CD4-positive, alpha-beta T cell treated with Interleukin-17A for 4 hours (primary cell): ENCODE measurements around the gene PRDM2.
A peak's percentile ranks its signal among the peaks of the same experiment; 100 is the strongest.
"Not testable (repeated sequence)": the region's sequence is repeated elsewhere in the genome, so short reads cannot be mapped to it uniquely, and the experiment has no call there.

Source experiments
- DNase-seq: peaks from one replicate; pipeline ENCODE4 v3.0.0-alpha.2; 2020; ENCODE audit warnings: mixed read lengths

PRDM2 gene

GRCh38 chr1:13700521-13701270 is 708 bp downstream of the PRDM2 start:
- peak; percentile 71 for DNase-seq

GRCh38 chr1:13701271-13701640 is 1.3 kb downstream of the PRDM2 start:
- no peak for DNase-seq

DNA sequence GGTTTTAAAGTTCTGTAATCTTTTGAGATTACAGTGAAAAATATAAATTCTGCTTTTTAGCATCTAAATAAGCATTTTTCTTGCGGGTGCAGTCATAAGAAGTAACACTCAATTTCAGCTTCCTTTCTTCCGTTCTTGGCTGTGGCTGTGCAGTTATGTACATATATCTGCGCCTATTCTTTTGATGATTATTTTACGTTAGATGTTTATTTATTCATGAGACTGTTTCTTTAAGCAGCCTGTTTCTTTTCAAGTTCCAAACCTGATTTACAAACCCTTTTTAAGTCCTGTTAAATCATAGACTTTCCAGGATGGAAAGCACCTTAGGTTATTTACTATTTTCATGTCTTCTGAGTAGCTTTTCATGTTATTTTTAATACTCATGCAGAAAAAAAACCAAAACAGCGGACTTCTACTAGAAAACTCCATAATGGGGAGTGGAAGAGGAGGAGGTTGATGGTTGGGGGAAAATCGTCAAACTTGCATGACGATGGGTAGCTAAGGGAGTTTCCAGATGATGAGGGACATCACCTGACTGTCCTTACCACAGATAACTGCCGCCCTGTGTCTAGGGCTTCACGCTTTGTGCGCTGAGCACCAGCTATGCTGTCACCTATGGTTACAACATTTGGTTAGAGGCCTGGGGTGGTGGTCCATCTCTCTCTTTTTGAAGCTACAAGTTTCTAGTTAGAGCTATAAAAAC is 2.6 kb downstream of the PRDM2 start:
- DNase-seq, result peak; percentile 48

DNA sequence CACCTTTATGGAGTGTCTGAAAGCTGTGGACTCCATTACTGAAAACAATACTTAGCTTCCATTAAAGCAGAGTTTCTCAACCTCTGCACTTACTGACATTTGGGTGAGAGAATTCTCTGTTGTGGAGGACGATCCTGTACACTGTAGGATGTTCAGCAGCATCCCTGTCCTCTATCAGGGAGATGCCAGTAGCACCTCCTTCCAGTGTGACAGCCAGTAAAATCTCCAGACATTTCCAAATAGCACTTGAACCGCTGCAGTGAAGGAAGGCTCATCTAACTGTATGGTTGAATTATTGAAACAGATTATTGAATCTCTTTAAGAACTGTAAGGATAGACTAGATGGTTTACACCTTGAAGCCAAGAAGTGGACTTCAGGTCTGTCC is 3.1 kb downstream of the PRDM2 start:
- no peak for DNase-seq

DNA sequence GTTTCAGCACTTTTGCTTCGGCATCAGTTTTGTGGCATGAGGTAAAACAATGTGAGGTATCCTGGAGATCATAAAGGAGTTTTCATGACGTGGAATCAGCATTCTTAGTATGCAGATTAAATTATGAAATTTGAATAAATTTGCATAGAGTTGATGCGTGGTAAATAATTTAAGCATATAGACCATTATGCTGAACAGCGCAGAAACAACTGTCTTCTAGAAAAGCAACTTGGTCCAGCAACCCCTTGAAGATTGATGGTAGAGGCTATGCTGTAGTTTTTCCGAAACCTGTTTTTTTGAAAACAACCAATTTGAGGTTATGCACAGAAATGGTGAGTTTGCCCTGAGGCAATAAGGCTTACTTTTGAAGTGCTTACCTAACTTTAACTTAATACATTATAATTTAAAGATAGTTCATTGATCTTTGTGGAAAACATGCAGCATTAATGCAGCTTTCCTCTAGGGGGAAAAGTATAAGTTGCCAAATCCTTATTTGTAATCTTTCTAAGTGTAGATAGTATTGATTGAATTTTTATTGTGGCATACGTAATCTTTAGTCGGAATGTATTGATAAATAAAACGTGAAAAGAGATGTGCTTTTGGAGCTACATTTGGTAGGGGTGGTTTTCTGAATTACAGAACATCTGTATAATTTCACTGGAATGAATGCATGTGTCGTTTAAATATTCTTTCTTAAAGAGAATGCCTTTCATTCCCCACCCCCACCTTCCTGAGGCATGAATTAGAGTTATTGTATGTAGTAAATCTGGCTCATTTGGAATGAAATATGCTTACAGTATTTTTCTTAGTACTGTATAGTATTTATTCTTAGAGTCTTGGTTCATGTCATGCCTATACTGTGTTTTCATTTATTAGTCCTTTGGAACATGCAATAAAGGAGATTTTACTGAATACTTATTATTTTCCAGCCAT is 3.8 kb downstream of the PRDM2 start:
- DNase-seq, result no peak

DNA sequence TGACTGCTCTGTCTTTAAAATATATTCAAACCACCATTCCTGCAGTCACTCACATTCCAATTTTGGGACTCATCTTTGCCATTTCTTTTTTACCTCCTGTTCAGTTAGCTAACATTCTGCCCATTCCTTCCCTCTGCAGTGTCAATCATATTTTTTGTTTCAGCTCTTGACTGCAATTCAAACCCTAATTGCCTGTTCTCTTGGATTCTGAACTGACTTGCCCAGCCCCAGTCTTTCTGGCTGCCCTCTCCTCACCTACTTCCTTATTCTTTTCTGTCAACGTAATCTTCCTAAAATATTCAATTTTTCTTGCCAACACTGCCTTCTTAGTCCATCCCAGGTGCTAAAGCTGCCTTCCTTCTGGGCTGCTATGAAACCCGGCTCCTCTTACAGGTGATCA is 6.1 kb downstream of the PRDM2 start:
- DNase-seq, result no peak

DNA sequence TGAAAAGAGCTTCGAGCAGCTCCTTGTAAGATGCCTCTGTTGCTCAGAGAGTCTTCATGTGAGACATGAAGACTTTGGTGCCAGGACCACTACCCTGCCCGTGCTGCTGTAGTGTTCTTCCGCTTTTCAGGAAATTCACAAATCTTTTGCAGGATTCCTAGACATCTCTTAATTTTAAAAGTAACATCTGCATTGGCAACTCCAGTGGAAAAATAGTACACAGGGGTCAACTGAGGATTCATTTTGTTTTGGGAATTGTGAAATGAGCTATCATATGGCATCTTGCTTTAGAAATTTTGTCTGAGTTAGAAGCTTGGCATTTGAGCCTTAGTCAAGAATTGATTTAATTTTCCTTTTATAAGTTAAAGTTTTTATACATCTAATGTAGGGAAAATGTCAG is 7.2 kb downstream of the PRDM2 start:
- DNase-seq, result no peak

- no peak for DNase-seq
Observed at GRCh38 chr1:13708380-13708982, 8.5 kb downstream of the PRDM2 start.

DNA sequence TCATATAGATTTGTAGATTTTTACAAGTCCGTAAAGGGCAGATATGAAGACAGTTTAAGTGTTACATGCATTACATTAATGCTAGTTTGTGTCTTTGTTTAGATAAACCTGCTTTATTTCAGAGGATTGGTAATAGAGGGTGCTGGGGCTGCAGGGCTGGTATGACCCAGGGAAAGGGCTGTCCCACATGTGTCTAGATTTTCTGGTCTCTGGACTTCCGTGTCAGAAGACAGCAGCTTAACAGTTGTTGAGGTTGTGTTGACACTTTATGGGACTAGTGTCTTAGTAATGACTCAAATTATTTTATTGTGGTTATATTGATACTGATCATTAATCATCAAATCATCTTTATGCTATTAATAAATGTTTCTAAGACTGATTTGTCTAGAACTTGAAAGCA is 10.1 kb downstream of the PRDM2 start:
- no peak for DNase-seq

DNA sequence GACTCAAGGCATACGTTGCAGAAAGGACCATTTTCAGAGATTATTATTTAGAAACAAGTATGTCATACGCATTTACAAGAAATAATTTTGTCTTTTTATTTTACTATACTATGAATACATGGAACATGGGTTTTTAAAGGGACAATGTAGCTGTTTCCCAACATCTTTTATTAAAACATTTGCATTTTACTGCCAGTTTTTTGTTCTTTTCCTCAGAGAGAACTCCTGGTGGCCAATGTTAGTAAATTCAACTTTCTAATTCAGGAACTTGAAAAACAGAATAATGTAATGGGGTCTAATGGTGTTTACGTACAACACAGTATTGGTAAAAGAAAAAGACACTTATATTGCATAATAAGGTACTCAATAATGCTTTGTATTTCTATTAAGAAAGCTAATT is 14.9 kb downstream of the PRDM2 start:
- no peak for DNase-seq

- not testable (repeated sequence) for DNase-seq
Observed at GRCh38 chr1:13715616-13716287, 15.8 kb downstream of the PRDM2 start.

GRCh38 chr1:13722808-13723360 is 22.9 kb downstream of the PRDM2 start:
- no peak for DNase-seq

DNA sequence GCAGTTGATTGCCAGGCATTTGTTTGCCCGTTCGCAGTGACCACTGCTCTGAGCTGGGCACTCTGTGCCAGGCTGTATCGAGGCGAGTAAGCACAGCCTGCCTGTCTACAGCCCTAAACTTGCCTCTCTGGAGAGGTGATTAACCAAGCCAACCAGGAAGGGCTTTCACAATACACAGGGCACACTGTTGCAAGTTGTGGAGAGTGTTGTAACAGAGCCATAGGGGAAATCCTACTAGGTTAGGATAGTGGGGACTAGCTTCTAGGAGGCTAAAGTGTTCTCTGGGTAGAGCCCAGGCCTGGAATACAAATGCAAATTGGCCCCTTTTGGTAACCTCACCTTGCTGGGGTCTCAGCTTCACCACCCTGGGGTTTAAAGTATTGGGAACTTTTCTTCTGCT is 23.8 kb downstream of the PRDM2 start:
- no peak for DNase-seq

DNA sequence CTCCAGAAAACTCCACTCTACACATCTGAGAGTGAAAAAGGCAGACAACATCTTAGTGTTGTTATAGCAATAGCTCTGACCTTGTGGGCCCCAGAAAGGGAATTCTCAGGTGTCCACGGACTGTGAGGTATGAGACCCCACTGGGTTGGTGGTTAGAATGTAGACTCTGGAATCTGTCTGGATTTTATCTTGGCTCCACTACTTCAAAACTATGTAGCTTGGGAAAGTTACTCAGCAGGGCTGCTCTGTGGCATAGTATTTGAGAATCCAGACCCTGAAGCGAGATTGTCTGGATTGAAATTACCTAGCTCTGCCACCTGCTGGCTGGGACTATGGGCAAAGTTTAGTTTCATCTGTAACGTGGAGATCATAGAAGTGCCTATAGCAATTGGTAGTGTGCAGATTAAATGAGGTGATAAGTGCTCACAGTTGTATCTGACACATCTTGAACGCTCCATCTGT is 25.8 kb downstream of the PRDM2 start:
- peak; percentile 73 for DNase-seq

DNA sequence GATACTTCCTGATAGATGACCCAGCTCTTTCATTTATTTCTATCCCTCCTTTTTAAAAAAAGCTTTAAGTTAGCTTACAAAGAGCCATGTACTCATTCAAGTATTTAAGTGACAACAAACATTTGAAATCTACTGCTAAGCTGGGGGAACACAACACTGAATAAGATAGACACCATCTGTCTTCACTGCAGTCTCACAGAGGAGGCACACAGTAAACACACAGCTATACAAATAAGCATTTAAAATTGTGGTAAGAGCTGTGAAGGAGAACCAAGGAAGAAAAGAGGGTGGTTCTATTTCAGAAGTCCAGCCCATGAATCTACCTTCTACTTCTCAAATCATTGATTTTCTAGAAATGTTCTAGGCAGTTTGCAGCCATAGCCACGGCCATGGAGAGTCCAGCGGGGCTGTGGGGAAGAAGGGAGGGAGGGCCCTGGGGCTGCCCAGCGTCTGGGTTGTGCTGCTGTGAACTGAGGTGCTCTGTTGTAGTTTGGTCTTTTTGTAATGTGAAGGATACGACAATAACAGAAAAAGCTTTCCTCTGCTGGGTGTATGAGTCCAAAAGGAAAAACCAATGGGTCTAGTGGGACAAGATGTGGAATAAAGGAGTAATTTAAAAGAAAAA is 28.2 kb downstream of the PRDM2 start:
- DNase-seq, result no peak

- no peak for DNase-seq
Observed at GRCh38 chr1:13730291-13730690, 30.3 kb downstream of the PRDM2 start.

- peak; percentile 86 for DNase-seq
Observed at GRCh38 chr1:13730751-13731482, 30.9 kb downstream of the PRDM2 start.

DNA sequence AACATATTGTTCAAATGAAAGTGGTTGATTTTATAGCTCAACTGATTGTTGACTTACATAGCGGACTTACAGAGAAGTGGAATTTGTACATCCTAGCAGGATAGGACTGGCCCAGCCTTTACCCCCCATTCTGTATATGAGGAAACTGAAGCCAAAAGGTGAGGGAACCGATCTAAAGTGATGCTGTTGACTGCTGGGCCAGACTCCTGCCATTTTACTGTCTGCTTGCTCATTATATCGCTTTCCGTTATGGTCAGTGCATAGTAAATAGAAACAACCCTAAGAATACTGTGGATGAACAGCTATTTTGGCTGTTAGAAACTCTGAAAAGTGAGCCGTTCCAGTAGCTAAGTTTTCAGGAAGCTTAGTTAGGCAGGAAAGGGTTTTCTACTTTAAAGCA is 31.9 kb downstream of the PRDM2 start:
- no peak for DNase-seq

GRCh38 chr1:13732971-13733667 is 33.1 kb downstream of the PRDM2 start:
- DNase-seq, result peak; percentile 54

DNA sequence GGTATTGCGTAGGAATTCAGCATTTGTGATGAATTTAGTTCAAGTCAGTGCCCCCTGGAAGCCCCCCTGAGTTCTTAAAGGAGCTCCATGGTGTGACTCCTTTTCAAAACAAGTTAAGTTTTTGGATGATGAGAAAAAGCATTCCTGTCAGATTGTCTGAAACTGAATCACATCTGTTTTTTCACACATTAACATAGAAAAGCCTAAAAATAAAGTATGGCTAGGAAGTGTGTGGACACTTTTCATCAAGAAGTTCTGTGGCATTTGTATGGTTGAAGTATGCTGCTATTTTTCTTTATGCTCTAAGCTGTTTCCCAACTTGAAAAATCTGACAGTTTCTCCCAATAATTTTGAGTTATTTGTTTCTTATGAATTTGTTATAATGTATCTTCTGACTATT is 33.7 kb downstream of the PRDM2 start:
- no peak for DNase-seq
